GM12872 (cell line): ENCODE results near the gene REELD1.

Experiments used
- CTCF ChIP-seq: IDR thresholded peaks from 3 replicates; pipeline ENCODE4 v1.5.1; 2011; ENCODE audit warnings: low read depth, mild to moderate bottlenecking, low read length, moderate library complexity; ENCODE audit not compliant: insufficient read depth

The REELD1 gene

GRCh38 chr4:146252969-146253611 is 38.8 kb downstream of the REELD1 start:
- no peak for TF ChIP-seq CTCF

DNA sequence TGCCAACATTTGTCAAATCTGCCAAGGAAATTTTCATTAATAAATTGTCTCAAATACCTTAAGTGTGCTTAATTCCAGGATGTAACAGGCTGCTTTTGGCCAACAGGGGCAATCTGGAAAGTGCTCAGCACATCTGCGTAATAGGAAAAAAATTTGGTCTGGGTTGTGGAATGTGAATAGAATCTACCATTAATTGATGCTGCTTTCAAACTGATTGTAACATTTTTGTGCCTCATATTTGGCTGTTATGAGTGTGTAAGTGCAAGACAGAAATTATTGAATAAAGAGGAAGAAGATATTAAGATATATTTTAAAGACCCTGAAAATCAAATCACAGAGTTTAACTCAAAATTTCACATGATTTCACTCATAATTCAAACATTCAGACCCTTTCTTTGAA is 41.1 kb downstream of the REELD1 start:
- TF ChIP-seq CTCF: no peak

DNA sequence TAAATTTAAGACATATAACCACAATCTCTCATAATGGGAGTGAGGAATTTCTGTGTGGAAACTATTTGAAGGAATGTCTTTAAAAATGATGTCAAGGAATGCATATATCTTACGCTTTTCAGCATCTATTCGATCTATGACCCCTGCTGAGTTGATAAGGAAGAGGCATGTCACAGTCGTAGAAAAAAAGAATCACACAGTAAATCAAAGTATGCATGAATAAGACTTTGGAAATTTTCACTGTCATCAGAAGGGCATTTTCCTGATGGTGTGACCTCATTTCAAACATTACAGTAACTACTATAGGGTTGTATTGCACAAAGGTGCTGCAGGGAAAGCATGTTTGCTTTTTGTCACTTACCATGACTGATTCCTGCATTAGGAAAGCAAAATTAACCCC is 41.5 kb downstream of the REELD1 start:
- TF ChIP-seq CTCF: no peak

DNA sequence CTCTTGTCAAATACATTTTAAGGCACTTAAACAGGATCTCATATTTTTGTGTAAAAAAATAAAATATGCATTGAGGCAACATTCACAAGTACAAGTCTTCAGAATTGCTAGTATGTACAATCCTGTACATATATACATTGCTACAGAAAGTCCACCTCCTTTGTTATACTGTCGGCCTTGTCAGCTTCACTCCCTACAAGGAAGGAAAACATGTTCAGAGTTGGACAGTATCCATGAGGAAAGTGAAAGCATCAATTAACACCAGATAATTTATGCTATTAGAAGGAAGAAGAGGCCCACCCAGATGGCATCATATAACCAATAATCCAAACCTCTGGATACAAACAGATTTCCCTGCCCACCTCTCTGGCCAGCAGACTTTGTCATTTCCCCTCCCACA is 42.0 kb downstream of the REELD1 start:
- TF ChIP-seq CTCF: no peak

DNA sequence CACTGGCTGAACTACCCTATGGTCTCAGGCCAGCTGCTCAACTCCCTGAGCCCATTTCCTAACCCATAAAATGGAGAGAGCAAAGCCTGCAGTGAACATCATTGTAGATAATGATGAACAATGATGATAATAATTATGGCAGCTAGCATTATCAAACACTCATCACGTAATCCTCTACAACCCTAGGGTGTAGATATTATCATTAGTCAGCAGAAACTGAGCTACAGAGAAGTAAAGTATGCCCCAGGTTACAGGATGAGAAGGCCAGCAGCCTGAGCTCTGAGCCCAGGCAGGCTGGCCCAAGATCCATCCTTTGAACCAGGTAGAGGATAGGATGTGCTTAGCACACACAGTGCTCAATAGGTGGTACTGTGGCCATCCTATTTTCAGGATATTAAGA is 43.2 kb downstream of the REELD1 start:
- TF ChIP-seq CTCF: no peak

DNA sequence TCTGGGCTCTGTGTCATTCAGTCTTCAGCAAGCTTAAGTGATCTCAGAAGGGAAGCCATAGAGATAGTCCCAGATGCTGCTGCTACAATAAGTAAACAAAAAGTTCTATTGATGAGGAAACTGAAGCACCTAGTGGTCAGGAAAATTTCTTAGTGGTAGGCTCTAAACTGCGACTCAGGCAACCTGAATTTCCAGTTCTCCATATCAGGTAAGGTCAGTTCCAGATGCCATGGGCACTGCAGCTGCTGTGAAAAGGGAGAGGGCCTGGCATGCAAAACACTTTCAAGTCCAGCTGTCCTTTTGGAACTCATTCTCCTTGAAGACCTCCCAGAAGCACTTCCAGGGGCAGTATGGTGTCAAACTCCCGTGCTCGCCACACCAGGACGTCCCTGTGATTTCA is 46.2 kb downstream of the REELD1 start:
- TF ChIP-seq CTCF: no peak

GRCh38 chr4:146261041-146261440 is 46.7 kb downstream of the REELD1 start:
- TF ChIP-seq CTCF: no peak

- no peak for TF ChIP-seq CTCF
Measured at GRCh38 chr4:146263793-146264192, 49.5 kb downstream of the REELD1 start.
